K562 (cell line): ENCODE results near the gene MARK2. TPM values are rescaled to one million over a fixed set of nuclear protein-coding genes. Genes with fewer than 3 reads are reported as not detected.

ENCODE experiments used
- CEBPG ChIP-seq, 3 experiments: fragments of 200-800 bp in 1 of 3; sonication (Bioruptor generic) in 1 of 3; sonication (generic) in 1 of 3; formaldehyde crosslinking in 1 of 3; IDR thresholded peaks in 2 of 3; conservative IDR thresholded peaks in 1 of 3; 2 replicates each; pipeline versions ENCODE4 v1.6.1 to v1.8.0; 2016 to 2022; ENCODE audit warnings: missing compliant biosample characterization in 2 of 3, missing genetic modification characterization in 2 of 3, mild to moderate bottlenecking in 1 of 3, missing genetic modification reagents in 1 of 3
- DACH1 ChIP-seq: fragments of 450-650 bp; IDR thresholded peaks from 2 replicates; pipeline ENCODE4 v1.6.1; 2018; ENCODE audit not compliant: partially characterized antibody
- NR1H2 ChIP-seq: sonication (generic); formaldehyde crosslinking; IDR thresholded peaks from 2 replicates; pipeline ENCODE4 v1.4.0; 2020; ENCODE audit warnings: mild to moderate bottlenecking, missing genetic modification reagents
- SAFB2 ChIP-seq: fragments of 200-400 bp; formaldehyde crosslinking; IDR thresholded peaks from 2 replicates; pipeline ENCODE4 v1.6.1; 2018; ENCODE audit warnings: borderline replicate concordance, low read length, low read depth, moderate library complexity; ENCODE audit not compliant: severe bottlenecking
- SIX5 ChIP-seq, 2 experiments: IDR thresholded peaks; 2 replicates each; pipeline ENCODE4 v1.6.1; 2011; ENCODE audit warnings: low read length in 2 of 2, borderline replicate concordance in 1 of 2, low read depth in 1 of 2, mild to moderate bottlenecking in 1 of 2, moderate library complexity in 1 of 2; ENCODE audit not compliant: insufficient read depth in 1 of 2
- ZC3H8 ChIP-seq: fragments of 450-650 bp; IDR thresholded peaks from 2 replicates; pipeline ENCODE4 v1.6.1; 2017
- polyA plus RNA-seq, 8 experiments: library from polyadenylated mRNA; depleted of rRNA in 4 of 8; stranded (reverse) in 5 of 8; unstranded in 3 of 8; fragments of >200 nt; fragmentation: Nextera tagmentation in 2 of 8; fragmentation: Illumina TruSeq in 1 of 8; extraction: Ambion mirVana in 2 of 8; extraction: Trizol in 1 of 8; gene quantifications; 2 replicates each; pipeline versions ENCODE4 v1.2.1 to v1.2.3, GENCODE V29; 2011 to 2014; ENCODE audit warnings: inconsistent platforms in 1 of 8, missing spikeins in 1 of 8
- total RNA-seq, 7 experiments: library from RNA; depleted of rRNA in 6 of 7; stranded (reverse); fragments of >200 nt in 6 of 7; fragmentation: Illumina TruSeq in 2 of 7; extraction: Trizol in 2 of 7; gene quantifications; 2 replicates each; pipeline versions ENCODE4 v1.2.1 to v1.2.3, GENCODE V29; 2011 to 2021; ENCODE audit warnings: low replicate concordance in 1 of 7
- TF ChIP-seq, protein P1 (sequence below): fragments of 450-650 bp; IDR thresholded peaks from 2 replicates; pipeline ENCODE4 v1.6.1; 2016; ENCODE audit warnings: mild to moderate bottlenecking, moderate library complexity
- TF ChIP-seq, protein P2 (sequence below): fragments of 450-650 bp; IDR thresholded peaks from 2 replicates; pipeline ENCODE4 v1.6.1; 2016; ENCODE audit warnings: missing biosample characterization, missing genetic modification characterization
- TF ChIP-seq, protein P3 (sequence below): IDR thresholded peaks from 2 replicates; pipeline ENCODE4 v1.6.1; 2012; ENCODE audit warnings: low read depth, low read length, improper control_type of control experiment, borderline replicate concordance
- TF ChIP-seq, protein P4 (sequence below): sonication (generic); formaldehyde crosslinking; IDR thresholded peaks from 2 replicates; pipeline ENCODE4 v1.8.0; 2022; ENCODE audit warnings: mild to moderate bottlenecking, missing genetic modification reagents

Gene MARK2
- total and polyA plus RNA-seq, 9 of the 15 experiments (the other 6 are each of a cell fraction or from before 2014, with no cell fraction given), result 0.32 to 43.5 (median 15.1) TPM

DNA sequence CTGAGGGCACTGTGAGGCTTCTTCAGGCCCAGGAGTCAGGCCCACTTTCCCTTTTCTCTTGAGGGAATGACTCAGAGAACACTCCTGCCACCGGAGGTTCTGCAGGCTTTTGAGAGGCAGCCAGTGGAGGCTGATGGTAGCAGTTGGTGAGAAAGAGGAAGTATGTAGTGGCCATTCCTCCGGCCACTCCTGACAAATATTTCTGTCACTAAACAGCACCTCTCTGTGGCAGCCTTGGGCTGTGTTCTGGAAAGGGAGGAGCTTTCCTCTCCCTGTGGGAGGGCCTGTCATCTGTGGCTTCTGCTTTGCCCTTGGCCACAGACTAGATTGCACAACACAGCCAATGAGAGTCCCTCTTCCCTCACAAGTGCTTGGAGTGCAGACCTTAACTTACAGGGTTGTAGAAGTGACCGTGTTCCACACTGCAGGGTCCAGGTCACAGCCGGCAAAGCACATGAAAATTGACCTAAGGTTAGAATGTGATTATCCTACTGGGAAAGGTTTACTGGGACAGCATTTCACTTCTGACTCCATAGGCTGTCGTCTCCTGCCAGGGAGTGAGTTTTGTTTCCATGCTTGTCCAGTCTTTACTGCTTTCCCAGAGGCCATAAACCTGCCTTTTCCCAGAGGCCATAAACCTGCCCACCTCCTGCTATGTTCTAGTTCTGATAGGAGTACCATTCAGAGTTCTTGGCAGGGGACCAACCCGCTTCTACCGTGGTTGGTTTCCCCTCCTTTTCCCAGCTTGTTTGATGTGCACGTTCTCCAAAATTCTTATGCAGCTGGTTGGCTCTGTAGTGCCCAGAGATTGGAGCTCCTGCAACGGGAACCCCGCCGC lies 33.3 kb downstream of the MARK2 start (continued):
- TF ChIP-seq, protein P1, sequence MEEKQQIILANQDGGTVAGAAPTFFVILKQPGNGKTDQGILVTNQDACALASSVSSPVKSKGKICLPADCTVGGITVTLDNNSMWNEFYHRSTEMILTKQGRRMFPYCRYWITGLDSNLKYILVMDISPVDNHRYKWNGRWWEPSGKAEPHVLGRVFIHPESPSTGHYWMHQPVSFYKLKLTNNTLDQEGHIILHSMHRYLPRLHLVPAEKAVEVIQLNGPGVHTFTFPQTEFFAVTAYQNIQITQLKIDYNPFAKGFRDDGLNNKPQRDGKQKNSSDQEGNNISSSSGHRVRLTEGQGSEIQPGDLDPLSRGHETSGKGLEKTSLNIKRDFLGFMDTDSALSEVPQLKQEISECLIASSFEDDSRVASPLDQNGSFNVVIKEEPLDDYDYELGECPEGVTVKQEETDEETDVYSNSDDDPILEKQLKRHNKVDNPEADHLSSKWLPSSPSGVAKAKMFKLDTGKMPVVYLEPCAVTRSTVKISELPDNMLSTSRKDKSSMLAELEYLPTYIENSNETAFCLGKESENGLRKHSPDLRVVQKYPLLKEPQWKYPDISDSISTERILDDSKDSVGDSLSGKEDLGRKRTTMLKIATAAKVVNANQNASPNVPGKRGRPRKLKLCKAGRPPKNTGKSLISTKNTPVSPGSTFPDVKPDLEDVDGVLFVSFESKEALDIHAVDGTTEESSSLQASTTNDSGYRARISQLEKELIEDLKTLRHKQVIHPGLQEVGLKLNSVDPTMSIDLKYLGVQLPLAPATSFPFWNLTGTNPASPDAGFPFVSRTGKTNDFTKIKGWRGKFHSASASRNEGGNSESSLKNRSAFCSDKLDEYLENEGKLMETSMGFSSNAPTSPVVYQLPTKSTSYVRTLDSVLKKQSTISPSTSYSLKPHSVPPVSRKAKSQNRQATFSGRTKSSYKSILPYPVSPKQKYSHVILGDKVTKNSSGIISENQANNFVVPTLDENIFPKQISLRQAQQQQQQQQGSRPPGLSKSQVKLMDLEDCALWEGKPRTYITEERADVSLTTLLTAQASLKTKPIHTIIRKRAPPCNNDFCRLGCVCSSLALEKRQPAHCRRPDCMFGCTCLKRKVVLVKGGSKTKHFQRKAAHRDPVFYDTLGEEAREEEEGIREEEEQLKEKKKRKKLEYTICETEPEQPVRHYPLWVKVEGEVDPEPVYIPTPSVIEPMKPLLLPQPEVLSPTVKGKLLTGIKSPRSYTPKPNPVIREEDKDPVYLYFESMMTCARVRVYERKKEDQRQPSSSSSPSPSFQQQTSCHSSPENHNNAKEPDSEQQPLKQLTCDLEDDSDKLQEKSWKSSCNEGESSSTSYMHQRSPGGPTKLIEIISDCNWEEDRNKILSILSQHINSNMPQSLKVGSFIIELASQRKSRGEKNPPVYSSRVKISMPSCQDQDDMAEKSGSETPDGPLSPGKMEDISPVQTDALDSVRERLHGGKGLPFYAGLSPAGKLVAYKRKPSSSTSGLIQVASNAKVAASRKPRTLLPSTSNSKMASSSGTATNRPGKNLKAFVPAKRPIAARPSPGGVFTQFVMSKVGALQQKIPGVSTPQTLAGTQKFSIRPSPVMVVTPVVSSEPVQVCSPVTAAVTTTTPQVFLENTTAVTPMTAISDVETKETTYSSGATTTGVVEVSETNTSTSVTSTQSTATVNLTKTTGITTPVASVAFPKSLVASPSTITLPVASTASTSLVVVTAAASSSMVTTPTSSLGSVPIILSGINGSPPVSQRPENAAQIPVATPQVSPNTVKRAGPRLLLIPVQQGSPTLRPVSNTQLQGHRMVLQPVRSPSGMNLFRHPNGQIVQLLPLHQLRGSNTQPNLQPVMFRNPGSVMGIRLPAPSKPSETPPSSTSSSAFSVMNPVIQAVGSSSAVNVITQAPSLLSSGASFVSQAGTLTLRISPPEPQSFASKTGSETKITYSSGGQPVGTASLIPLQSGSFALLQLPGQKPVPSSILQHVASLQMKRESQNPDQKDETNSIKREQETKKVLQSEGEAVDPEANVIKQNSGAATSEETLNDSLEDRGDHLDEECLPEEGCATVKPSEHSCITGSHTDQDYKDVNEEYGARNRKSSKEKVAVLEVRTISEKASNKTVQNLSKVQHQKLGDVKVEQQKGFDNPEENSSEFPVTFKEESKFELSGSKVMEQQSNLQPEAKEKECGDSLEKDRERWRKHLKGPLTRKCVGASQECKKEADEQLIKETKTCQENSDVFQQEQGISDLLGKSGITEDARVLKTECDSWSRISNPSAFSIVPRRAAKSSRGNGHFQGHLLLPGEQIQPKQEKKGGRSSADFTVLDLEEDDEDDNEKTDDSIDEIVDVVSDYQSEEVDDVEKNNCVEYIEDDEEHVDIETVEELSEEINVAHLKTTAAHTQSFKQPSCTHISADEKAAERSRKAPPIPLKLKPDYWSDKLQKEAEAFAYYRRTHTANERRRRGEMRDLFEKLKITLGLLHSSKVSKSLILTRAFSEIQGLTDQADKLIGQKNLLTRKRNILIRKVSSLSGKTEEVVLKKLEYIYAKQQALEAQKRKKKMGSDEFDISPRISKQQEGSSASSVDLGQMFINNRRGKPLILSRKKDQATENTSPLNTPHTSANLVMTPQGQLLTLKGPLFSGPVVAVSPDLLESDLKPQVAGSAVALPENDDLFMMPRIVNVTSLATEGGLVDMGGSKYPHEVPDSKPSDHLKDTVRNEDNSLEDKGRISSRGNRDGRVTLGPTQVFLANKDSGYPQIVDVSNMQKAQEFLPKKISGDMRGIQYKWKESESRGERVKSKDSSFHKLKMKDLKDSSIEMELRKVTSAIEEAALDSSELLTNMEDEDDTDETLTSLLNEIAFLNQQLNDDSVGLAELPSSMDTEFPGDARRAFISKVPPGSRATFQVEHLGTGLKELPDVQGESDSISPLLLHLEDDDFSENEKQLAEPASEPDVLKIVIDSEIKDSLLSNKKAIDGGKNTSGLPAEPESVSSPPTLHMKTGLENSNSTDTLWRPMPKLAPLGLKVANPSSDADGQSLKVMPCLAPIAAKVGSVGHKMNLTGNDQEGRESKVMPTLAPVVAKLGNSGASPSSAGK, result no peak
- TF ChIP-seq, protein P2, sequence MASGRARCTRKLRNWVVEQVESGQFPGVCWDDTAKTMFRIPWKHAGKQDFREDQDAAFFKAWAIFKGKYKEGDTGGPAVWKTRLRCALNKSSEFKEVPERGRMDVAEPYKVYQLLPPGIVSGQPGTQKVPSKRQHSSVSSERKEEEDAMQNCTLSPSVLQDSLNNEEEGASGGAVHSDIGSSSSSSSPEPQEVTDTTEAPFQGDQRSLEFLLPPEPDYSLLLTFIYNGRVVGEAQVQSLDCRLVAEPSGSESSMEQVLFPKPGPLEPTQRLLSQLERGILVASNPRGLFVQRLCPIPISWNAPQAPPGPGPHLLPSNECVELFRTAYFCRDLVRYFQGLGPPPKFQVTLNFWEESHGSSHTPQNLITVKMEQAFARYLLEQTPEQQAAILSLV (tag), result peak; percentile 85
- TF ChIP-seq SAFB2, result no peak
- TF ChIP-seq, protein P3, sequence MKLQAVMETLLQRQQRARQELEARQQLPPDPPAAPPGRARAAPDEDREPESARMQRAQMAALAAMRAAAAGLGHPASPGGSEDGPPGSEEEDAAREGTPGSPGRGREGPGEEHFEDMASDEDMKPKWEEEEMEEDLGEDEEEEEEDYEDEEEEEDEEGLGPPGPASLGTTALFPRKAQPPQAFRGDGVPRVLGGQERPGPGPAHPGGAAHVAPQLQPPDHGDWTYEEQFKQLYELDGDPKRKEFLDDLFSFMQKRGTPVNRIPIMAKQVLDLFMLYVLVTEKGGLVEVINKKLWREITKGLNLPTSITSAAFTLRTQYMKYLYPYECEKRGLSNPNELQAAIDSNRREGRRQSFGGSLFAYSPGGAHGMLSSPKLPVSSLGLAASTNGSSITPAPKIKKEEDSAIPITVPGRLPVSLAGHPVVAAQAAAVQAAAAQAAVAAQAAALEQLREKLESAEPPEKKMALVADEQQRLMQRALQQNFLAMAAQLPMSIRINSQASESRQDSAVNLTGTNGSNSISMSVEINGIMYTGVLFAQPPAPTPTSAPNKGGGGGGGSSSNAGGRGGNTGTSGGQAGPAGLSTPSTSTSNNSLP, result no peak
- TF ChIP-seq, protein P4, sequence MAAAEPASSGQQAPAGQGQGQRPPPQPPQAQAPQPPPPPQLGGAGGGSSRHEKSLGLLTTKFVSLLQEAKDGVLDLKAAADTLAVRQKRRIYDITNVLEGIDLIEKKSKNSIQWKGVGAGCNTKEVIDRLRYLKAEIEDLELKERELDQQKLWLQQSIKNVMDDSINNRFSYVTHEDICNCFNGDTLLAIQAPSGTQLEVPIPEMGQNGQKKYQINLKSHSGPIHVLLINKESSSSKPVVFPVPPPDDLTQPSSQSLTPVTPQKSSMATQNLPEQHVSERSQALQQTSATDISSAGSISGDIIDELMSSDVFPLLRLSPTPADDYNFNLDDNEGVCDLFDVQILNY, result no peak
- TF ChIP-seq ZC3H8, result no peak
- peak; percentile 31 for TF ChIP-seq DACH1
- no peak for TF ChIP-seq NR1H2 (CRISPR knock-in tag)
- TF ChIP-seq CEBPG (CRISPR knock-in tag; IDR thresholded peaks at IDR 0.05), result peak; percentile 99
- peak; percentile 98 to 99 for TF ChIP-seq CEBPG (tag; conservative IDR thresholded peaks at IDR 0.05 in 1 of 2, IDR thresholded peaks at IDR 0.05 in 1 of 2)
- TF ChIP-seq SIX5 (IDR thresholded peaks at IDR 0.05; ENCODE audit: borderline replicate concordance in 1 of 2, insufficient read depth in 1 of 2, low read depth in 1 of 2, low read length in 2 of 2), result no peak
